Measurements from ENCODE around the gene GLG1.
"Not testable (repeated sequence)": the region's sequence is repeated elsewhere in the genome, so short reads cannot be mapped to it uniquely, and the experiment has no call there.

The GLG1 gene

DNA sequence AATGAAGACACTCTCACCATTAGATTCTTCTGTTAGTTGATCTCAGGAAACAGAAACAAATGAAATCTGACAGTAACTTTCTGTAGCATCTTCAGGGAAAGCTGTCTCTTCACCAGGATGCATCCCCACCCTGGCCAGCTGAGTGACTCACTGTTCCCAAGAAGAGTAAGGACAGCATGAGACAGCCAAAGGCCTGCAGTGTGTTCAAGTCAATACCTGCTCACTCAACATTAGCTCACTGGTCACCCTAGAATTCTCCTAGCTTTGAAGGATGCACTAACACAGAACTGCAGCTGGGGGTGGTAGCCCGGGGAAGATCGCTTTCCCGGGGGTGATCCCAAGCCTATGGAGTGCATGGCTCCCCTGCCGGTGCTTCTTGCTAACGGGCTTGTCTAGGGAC, 157.4 kb downstream of the GLG1 start:
- peaks cover 3% of the 10 kb centered on the region for H3K36me3 Mint-ChIP-seq
- no peak overlapping the region for H3K27ac Mint-ChIP-seq
- no peaks in the 10 kb centered on the region for H3K4me1 Mint-ChIP-seq (ENCODE audit: low read depth)
- no peaks in the 10 kb centered on the region for H3K27me3 Mint-ChIP-seq
- H3K9me3 Mint-ChIP-seq (ENCODE audit: low read depth), result no peaks in the 10 kb centered on the region
- no peak overlapping the region for H3K4me3 Mint-ChIP-seq

GRCh38 chr16:74448990-74449389, 157.9 kb downstream of the GLG1 start:
- Mint-ChIP-seq H3K9me3 (ENCODE audit: low read depth) (no peaks in the 10 kb centered on the region), H3K27me3 (no peaks in the 10 kb centered on the region), H3K36me3 (peaks cover 3% of the 10 kb centered on the region), H3K27ac (peak overlapping the region; percentile 46), H3K4me1 (ENCODE audit: low read depth) (no peaks in the 10 kb centered on the region), H3K4me3 (no peak overlapping the region)

DNA sequence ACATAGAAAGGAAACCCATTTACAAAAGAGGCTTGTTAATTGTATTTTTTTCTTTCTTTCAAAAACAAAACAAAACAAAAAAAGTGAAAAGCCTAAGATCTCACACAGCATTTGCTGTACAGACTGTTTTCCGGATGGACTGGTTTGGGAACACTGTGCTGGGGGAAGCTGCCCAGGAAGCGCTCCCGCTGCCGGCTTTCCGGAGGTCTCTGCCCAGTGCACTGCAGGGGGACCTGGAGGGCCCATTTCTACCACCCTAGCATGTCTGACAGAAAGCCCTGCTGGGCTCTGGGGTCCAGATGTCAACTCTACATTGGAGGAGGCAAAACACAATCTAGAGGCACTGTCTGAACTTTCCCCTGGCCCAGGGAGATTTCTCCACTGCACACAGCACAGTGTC, 159.3 kb downstream of the GLG1 start:
- no peak overlapping the region for H3K4me3 Mint-ChIP-seq
- H3K27ac Mint-ChIP-seq, result no peak overlapping the region
- no peaks in the 10 kb centered on the region for H3K27me3 Mint-ChIP-seq
- no peaks in the 10 kb centered on the region for H3K4me1 Mint-ChIP-seq (ENCODE audit: low read depth)
- H3K36me3 Mint-ChIP-seq, result peaks cover 5% of the 10 kb centered on the region
- H3K9me3 Mint-ChIP-seq (ENCODE audit: low read depth), result no peaks in the 10 kb centered on the region

DNA sequence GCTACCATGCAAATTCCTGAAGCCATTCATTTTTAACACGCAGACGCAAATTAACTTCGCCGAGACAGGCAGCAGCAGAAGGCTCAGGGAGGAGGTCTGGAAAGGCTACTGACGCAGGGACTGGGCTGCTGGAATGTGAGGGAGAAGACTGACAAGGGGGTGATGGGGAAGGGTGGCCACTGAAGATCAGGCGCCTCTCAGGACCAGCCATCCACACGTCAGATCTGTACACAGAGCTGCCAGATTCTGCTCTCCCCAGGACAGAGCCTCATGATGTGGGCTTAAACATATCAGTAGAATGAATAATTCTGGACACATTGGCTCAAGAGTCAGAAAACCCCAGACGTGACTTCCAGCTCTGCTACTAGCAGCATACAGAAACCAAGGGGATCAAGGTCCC, 160.0 kb downstream of the GLG1 start:
- no peak overlapping the region for H3K4me3 Mint-ChIP-seq
- no peaks in the 10 kb centered on the region for H3K27me3 Mint-ChIP-seq
- no peaks in the 10 kb centered on the region for H3K4me1 Mint-ChIP-seq (ENCODE audit: low read depth)
- peaks cover 6% of the 10 kb centered on the region for H3K36me3 Mint-ChIP-seq
- H3K27ac Mint-ChIP-seq, result no peak overlapping the region
- H3K9me3 Mint-ChIP-seq (ENCODE audit: low read depth), result no peaks in the 10 kb centered on the region

GRCh38 chr16:74443624-74444346, 163.1 kb downstream of the GLG1 start:
- H3K27ac Mint-ChIP-seq; H3K36me3 Mint-ChIP-seq; H3K27me3 Mint-ChIP-seq; H3K4me3 Mint-ChIP-seq; H3K9me3 Mint-ChIP-seq (ENCODE audit: low read depth); H3K4me1 Mint-ChIP-seq (ENCODE audit: low read depth): not testable (repeated sequence)

DNA sequence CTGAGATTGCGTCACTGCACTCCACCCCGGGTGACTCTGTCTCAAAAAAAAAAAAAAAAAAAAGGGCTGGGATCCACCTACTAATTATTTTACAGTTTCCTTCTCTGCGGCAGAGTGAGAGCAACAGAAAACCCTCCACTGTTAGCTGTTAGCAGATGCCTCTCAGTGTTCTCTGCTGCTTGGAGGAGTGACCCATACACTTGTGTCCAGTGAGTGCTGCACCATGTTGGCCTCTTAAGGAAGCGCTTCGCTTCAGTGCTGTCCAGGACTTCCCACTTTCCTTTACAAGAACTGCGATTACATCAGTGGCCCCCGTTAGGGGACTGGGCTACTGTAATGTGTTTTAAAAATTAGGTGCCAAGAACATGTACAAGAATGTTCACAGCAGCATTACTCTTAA, 167.2 kb downstream of the GLG1 start:
- no peak overlapping the region for H3K27ac Mint-ChIP-seq
- H3K36me3 Mint-ChIP-seq, result peaks cover 6% of the 10 kb centered on the region
- H3K27me3 Mint-ChIP-seq, result no peaks in the 10 kb centered on the region
- H3K9me3 Mint-ChIP-seq (ENCODE audit: low read depth), result no peaks in the 10 kb centered on the region
- no peak overlapping the region for H3K4me3 Mint-ChIP-seq
- peaks cover 10% of the 10 kb centered on the region for H3K4me1 Mint-ChIP-seq (ENCODE audit: low read depth)

GRCh38 chr16:74438492-74438979, 168.4 kb downstream of the GLG1 start:
- H3K27me3 Mint-ChIP-seq, result no peaks in the 10 kb centered on the region
- peaks cover 10% of the 10 kb centered on the region for H3K4me1 Mint-ChIP-seq (ENCODE audit: low read depth)
- H3K27ac Mint-ChIP-seq, result peak overlapping the region; percentile 79
- H3K9me3 Mint-ChIP-seq (ENCODE audit: low read depth), result no peaks in the 10 kb centered on the region
- peak overlapping the region; percentile 4 for H3K4me3 Mint-ChIP-seq
- peaks cover 6% of the 10 kb centered on the region for H3K36me3 Mint-ChIP-seq

DNA sequence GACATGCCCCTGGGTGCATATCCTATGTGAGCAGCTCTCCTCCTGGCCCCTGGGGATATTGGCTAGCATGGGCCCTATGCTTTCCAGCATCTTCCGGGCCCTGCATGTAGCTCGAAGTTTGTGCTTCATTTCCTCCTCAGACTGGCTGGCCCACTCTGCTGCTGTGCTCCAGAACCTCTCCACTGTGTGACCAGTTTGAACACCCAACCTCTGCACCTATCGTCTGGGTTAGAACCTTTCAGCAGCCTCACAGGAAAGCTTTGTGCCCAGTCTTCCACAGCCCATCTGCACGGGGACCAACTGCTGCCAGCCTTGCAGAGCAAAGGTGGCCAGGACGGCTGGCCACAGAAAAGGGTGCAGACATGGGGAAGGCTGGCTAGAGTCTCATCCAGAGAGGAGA, 175.4 kb downstream of the GLG1 start:
- Mint-ChIP-seq H3K27me3 (no peaks in the 10 kb centered on the region), H3K27ac (no peak overlapping the region), H3K4me1 (ENCODE audit: low read depth) (peaks cover 1% of the 10 kb centered on the region), H3K4me3 (no peak overlapping the region), H3K36me3 (no peaks in the 10 kb centered on the region), H3K9me3 (ENCODE audit: low read depth) (no peaks in the 10 kb centered on the region)

GRCh38 chr16:74430036-74430712, 176.7 kb downstream of the GLG1 start:
- not testable (repeated sequence) for H3K4me3 Mint-ChIP-seq; H3K4me1 Mint-ChIP-seq (ENCODE audit: low read depth); H3K36me3 Mint-ChIP-seq

DNA sequence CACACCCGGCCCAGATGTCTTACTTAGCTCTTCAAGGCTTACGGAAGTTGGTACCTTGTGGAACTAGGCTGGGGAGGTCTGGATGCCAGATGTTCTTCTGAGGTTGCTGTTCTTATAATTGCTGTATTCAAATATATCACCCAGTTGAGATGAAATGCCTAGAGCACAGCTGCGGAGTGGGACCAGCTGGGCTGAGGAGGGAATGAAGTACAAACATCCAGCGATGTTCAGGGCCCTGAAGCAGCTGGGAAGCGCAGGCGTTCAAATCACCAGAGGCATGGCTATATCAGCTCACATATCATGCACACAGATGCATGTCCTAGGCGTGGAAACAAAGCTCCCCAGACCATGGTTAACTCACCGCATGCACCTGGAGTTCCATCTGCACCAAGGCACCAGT, 178.4 kb downstream of the GLG1 start:
- H3K27ac Mint-ChIP-seq; H3K4me1 Mint-ChIP-seq (ENCODE audit: low read depth); H3K27me3 Mint-ChIP-seq; H3K36me3 Mint-ChIP-seq; H3K9me3 Mint-ChIP-seq (ENCODE audit: low read depth); H3K4me3 Mint-ChIP-seq: not testable (repeated sequence)

More at GRCh38 chr16:74430036-74430712, 176.7 kb downstream of the GLG1 start:
- H3K27me3 Mint-ChIP-seq; H3K9me3 Mint-ChIP-seq (ENCODE audit: low read depth); H3K27ac Mint-ChIP-seq: not testable (repeated sequence)

- H3K4me3 Mint-ChIP-seq; H3K36me3 Mint-ChIP-seq; H3K9me3 Mint-ChIP-seq (ENCODE audit: low read depth); H3K27ac Mint-ChIP-seq; H3K4me1 Mint-ChIP-seq (ENCODE audit: low read depth); H3K27me3 Mint-ChIP-seq: not testable (repeated sequence)
Measured at GRCh38 chr16:74425751-74426150, 181.2 kb downstream of the GLG1 start.

DNA sequence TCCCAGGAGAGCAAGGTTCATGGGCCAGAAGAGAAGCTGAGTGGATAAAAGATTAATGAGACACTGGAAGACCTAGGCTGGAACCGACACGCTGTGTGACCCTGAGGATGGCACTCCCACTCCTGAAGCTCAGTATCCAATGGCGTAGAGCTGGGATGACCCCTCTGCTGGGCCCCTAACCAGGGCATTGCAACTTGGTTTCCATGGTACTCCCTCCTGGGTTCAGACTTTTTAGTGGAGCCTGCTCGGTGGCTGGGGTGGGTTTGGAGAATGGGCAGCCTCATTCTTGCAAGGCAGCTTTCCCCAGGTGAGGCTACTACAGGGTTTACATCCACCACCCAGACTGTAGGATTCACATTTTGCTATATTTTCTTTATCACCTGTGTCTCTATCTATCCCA, 183.2 kb downstream of the GLG1 start:
- not testable (repeated sequence) for H3K4me1 Mint-ChIP-seq (ENCODE audit: low read depth); H3K27ac Mint-ChIP-seq; H3K9me3 Mint-ChIP-seq (ENCODE audit: low read depth); H3K4me3 Mint-ChIP-seq; H3K36me3 Mint-ChIP-seq; H3K27me3 Mint-ChIP-seq

GRCh38 chr16:74422086-74422485, 184.8 kb downstream of the GLG1 start:
- H3K4me3 Mint-ChIP-seq; H3K36me3 Mint-ChIP-seq; H3K27me3 Mint-ChIP-seq; H3K9me3 Mint-ChIP-seq (ENCODE audit: low read depth); H3K27ac Mint-ChIP-seq; H3K4me1 Mint-ChIP-seq (ENCODE audit: low read depth): not testable (repeated sequence)

GRCh38 chr16:74421482-74421785, 185.5 kb downstream of the GLG1 start:
- not testable (repeated sequence) for H3K4me3 Mint-ChIP-seq; H3K9me3 Mint-ChIP-seq (ENCODE audit: low read depth); H3K4me1 Mint-ChIP-seq (ENCODE audit: low read depth); H3K36me3 Mint-ChIP-seq; H3K27me3 Mint-ChIP-seq; H3K27ac Mint-ChIP-seq

GRCh38 chr16:74420612-74421481, 186.1 kb downstream of the GLG1 start, which contains the start of gene CLEC18B:
TSS of gene CLEC18B (minus strand) at chr16:74421478. CDS start at chr16:74421270, 208 bp downstream.
- not testable (repeated sequence) for H3K9me3 Mint-ChIP-seq (ENCODE audit: low read depth); H3K4me3 Mint-ChIP-seq; H3K4me1 Mint-ChIP-seq (ENCODE audit: low read depth); H3K27me3 Mint-ChIP-seq; H3K36me3 Mint-ChIP-seq; H3K27ac Mint-ChIP-seq
